Sigmoid colon (tissue), 4 donors: ENCODE measurements around the gene CDIPT.
"Not testable (repeated sequence)": the region's sequence is repeated elsewhere in the genome, so short reads cannot be mapped to it uniquely, and the experiment has no call there.

ENCODE experiments used
- CTCF ChIP-seq, 4 experiments: fragments of 450-650 bp in 3 of 4; fragments of 200-600 bp in 1 of 4; IDR thresholded peaks; one replicate each; pipeline ENCODE4 v1.5.1; 2016 to 2019; ENCODE audit warnings: antibody characterized with exemption in 4 of 4, mild to moderate bottlenecking in 3 of 4, moderate library complexity in 2 of 4
- EP300 ChIP-seq, 4 donors: sonication (generic); formaldehyde crosslinking; IDR thresholded peaks; one replicate each; pipeline ENCODE4 v1.6.1; 2017; ENCODE audit warnings: antibody characterized with exemption in 4 of 4
- POLR2A ChIP-seq, 2 donors: fragments of 450-650 bp; IDR thresholded peaks; one replicate each; pipeline ENCODE4 v1.6.1; 2016; ENCODE audit warnings: antibody characterized with exemption in 2 of 2, mild to moderate bottlenecking in 2 of 2, moderate library complexity in 2 of 2
- POLR2AphosphoS5 ChIP-seq, 4 donors: sonication (generic); formaldehyde crosslinking; IDR thresholded peaks; one replicate each; pipeline ENCODE4 v1.6.1; 2017; ENCODE audit warnings: antibody characterized with exemption in 4 of 4

DNA sequence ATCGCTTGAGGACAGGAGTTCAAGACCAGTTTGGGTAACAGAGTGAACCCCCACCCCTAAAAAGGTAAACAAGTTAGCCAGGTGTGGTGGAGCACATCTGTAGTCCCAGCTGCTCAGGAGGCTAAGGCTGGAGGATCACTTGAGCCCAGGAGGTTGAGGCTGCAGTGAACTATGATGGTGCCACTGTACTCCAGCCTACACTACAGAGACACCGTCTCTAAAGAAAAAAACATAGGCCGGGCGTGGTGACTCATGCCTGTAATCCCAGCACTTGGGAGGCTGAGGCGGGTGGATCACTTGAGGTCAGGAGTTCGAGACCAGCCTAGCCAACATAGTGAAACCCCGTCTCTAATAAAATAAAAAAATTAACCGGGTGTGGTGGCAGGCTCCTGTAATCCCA is 6.0 kb upstream of the CDIPT start:
- not testable (repeated sequence) for TF ChIP-seq CTCF, POLR2A, POLR2AphosphoS5, EP300 (IDR thresholded peaks at IDR 0.05)
